Caco-2 (cell line): ENCODE data around the gene MC3R. TPM values are rescaled to one million over a fixed set of nuclear protein-coding genes. Genes with fewer than 3 reads are reported as not detected.

Experiments used
- BruUV-seq: library from RNA; stranded (reverse); fragments of 400-500 nt; replicated peaks from 2 replicates; lab custom pipeline; 2021; lab: Mats Ljungman, UMichigan
- CTCF ChIA-PET: fragments of 300-600 bp; sonication (Branson Sonifier 250); formaldehyde crosslinking; loops from one replicate; lab custom pipeline; 2022; ENCODE audit warnings: antibody characterized with exemption; lab: Charles Lee
- POLR2A ChIA-PET: fragments of 300-600 bp; sonication (Branson Sonifier 250); formaldehyde crosslinking; loops from one replicate; lab custom pipeline; 2022; ENCODE audit warnings: antibody characterized with exemption; lab: Charles Lee
- DNase-seq, 2 experiments: peaks; one replicate each; pipeline versions ENCODE4 v3.0.0 to v3.0.0-alpha.2; 2020 to 2022
- H3K27me3 ChIP-seq: replicated peaks from 2 replicates; pipeline ENCODE4 v1.6.0; 2011; ENCODE audit warnings: low read length; ENCODE audit not compliant: control insufficient read depth, insufficient read depth
- H3K36me3 ChIP-seq: 2 replicates; pipeline ENCODE4 v1.5.1; 2011; ENCODE audit warnings: low read length; ENCODE audit not compliant: control insufficient read depth, insufficient read depth
- H3K4me1 ChIP-seq: fragments of 250-450 bp; sonication (Bioruptor Pico); 2 replicates; pipeline ENCODE4 v1.5.1; 2020; ENCODE audit warnings: mild to moderate bottlenecking
- H3K4me3 ChIP-seq: 2 replicates; pipeline ENCODE4 v1.5.1; 2011; ENCODE audit warnings: low read depth, mild to moderate bottlenecking, control low read depth, low read length
- H3K9me3 ChIP-seq: fragments of 250-450 bp; sonication (Bioruptor Pico); 2 replicates; pipeline ENCODE4 v1.5.1; 2020; ENCODE audit warnings: mild to moderate bottlenecking, moderate library complexity
- H3K27ac Mint-ChIP-seq: one replicate; pipeline ENCODE4 v1.8.0; 2022; ENCODE audit warnings: mixed read lengths; ENCODE audit not compliant: unreplicated experiment
- H3K27me3 Mint-ChIP-seq: one replicate; pipeline ENCODE4 v1.8.0; 2022; ENCODE audit warnings: mixed read lengths; ENCODE audit not compliant: insufficient read depth, unreplicated experiment
- H3K36me3 Mint-ChIP-seq: one replicate; pipeline ENCODE4 v1.8.0; 2022; ENCODE audit warnings: mild to moderate bottlenecking, mixed read lengths; ENCODE audit not compliant: insufficient read depth, unreplicated experiment
- H3K4me1 Mint-ChIP-seq: one replicate; pipeline ENCODE4 v1.8.0; 2022; ENCODE audit warnings: low read depth, mixed read lengths; ENCODE audit not compliant: unreplicated experiment
- H3K4me3 Mint-ChIP-seq: one replicate; pipeline ENCODE4 v1.8.0; 2022; ENCODE audit warnings: mild to moderate bottlenecking, moderate library complexity, mixed read lengths; ENCODE audit not compliant: unreplicated experiment
- H3K9me3 Mint-ChIP-seq: one replicate; pipeline ENCODE4 v1.8.0; 2022; ENCODE audit warnings: mixed read lengths; ENCODE audit not compliant: unreplicated experiment
- CTCF ChIP-seq, 2 experiments: fragments of 200-600 bp in 1 of 2; IDR thresholded peaks; 1 replicate in 1 of 2; 2 replicates in 1 of 2; pipeline versions ENCODE4 v1.5.1 to v1.8.0; 2011 to 2022; ENCODE audit warnings: antibody characterized with exemption in 1 of 2, control low read depth in 1 of 2, inconsistent platforms in 1 of 2, low read depth in 1 of 2, low read length in 1 of 2, mild to moderate bottlenecking in 1 of 2, moderate library complexity in 1 of 2; ENCODE audit not compliant: insufficient read depth in 1 of 2, severe bottlenecking in 1 of 2, unreplicated experiment in 1 of 2
- intact Hi-C: fragments of 100-400 bp; cut with micrococcal nuclease; formaldehyde crosslinking; loops from one replicate; pipeline ENCODE4 v1.10.0; 2022; ENCODE audit not compliant: unreplicated experiment
- total RNA-seq: library from RNA; stranded (reverse); gene quantifications from 2 replicates; pipeline ENCODE4 v1.2.3, GENCODE V29; 2022

The MC3R gene
- total RNA-seq, 1 experiment from 2014 or later: not detected

- no peak for TF ChIP-seq CTCF (IDR thresholded peaks at IDR 0.05; ENCODE audit: insufficient read depth in 1 of 2, low read depth in 1 of 2, low read length in 1 of 2, severe bottlenecking in 1 of 2, unreplicated experiment in 1 of 2)
- H3K27me3 ChIP-seq: no peaks in the 10 kb centered on the region; the same call in none of the 2 replicates
- Mint-ChIP-seq H3K9me3 (no peaks in the 10 kb centered on the region), H3K4me1 (no peaks in the 10 kb centered on the region), H3K27ac (no peak overlapping the region), H3K27me3 (peaks cover 27% of the 10 kb centered on the region), H3K4me3 (no peak overlapping the region), H3K36me3 (no peaks in the 10 kb centered on the region)
- ChIA-PET CTCF (no interaction called here), POLR2A (no interaction called here)
- no TSS peak for BruUV-seq
- no peak for DNase-seq
- no peaks in the 10 kb centered on the region for H3K36me3 ChIP-seq
- no peak overlapping the region for H3K4me3 ChIP-seq
- H3K4me1 ChIP-seq: peaks cover 5% of the 10 kb centered on the region; the same call in 1 of the 2 replicates
- no peaks in the 10 kb centered on the region for H3K9me3 ChIP-seq
- intact Hi-C loops: loop anchor here (5.0 kb wide), 1 partner anchor 97 kb away; the partner anchor contains the start of gene FAM210B
Measured at GRCh38 chr20:56259948-56260347, 11.4 kb downstream of the MC3R start.

GRCh38 chr20:56268536-56268935, 20.0 kb downstream of the MC3R start:
- no peaks in the 10 kb centered on the region for H3K36me3 Mint-ChIP-seq
- DNase-seq: no peak
- Histone ChIP-seq H3K36me3 (no peaks in the 10 kb centered on the region), H3K4me3 (no peak overlapping the region), H3K4me1 (no peaks in the 10 kb centered on the region), H3K27me3 (no peaks in the 10 kb centered on the region), H3K9me3 (0 out of 2 replicates have a peak, but pooled peaks cover 2% of the 10 kb centered on the region)
- H3K27ac Mint-ChIP-seq: no peak overlapping the region
- BruUV-seq: no TSS peak
- ChIA-PET POLR2A (no interaction called here), CTCF (no interaction called here)
- H3K27me3 Mint-ChIP-seq: peaks cover 10% of the 10 kb centered on the region
- H3K4me3 Mint-ChIP-seq: no peak overlapping the region
- intact Hi-C loops: no loop called here
- no peaks in the 10 kb centered on the region for H3K4me1 Mint-ChIP-seq
- H3K9me3 Mint-ChIP-seq: peaks cover 4% of the 10 kb centered on the region
- no peak for TF ChIP-seq CTCF (IDR thresholded peaks at IDR 0.05; ENCODE audit: insufficient read depth in 1 of 2, low read depth in 1 of 2, low read length in 1 of 2, severe bottlenecking in 1 of 2, unreplicated experiment in 1 of 2)

GRCh38 chr20:56271974-56272373, 23.4 kb downstream of the MC3R start:
- no peak overlapping the region for H3K4me3 Mint-ChIP-seq
- Histone ChIP-seq H3K4me3 (no peak overlapping the region), H3K36me3 (no peaks in the 10 kb centered on the region), H3K4me1 (no peaks in the 10 kb centered on the region), H3K9me3 (0 out of 2 replicates have a peak, but pooled peaks cover 7% of the 10 kb centered on the region), H3K27me3 (no peaks in the 10 kb centered on the region)
- DNase-seq: no peak
- no peak overlapping the region for H3K27ac Mint-ChIP-seq
- H3K36me3 Mint-ChIP-seq: no peaks in the 10 kb centered on the region
- H3K4me1 Mint-ChIP-seq: no peaks in the 10 kb centered on the region
- no TSS peak for BruUV-seq
- ChIA-PET CTCF (no interaction called here), POLR2A (interaction anchor here (0.5 kb wide), 1 partner anchor 99 kb away, joined by 3 read pairs; no protein-coding TSS in a partner anchor)
- no peaks in the 10 kb centered on the region for H3K27me3 Mint-ChIP-seq
- H3K9me3 Mint-ChIP-seq: peaks cover 10% of the 10 kb centered on the region
- TF ChIP-seq CTCF (IDR thresholded peaks at IDR 0.05; ENCODE audit: insufficient read depth in 1 of 2, low read depth in 1 of 2, low read length in 1 of 2, severe bottlenecking in 1 of 2, unreplicated experiment in 1 of 2): no peak
- intact Hi-C loops: no loop called here
